ENCODE measurements around the gene CD59.
A peak's percentile ranks its signal among the peaks of the same experiment; 100 is the strongest.
"Not testable (repeated sequence)": the region's sequence is repeated elsewhere in the genome, so short reads cannot be mapped to it uniquely, and the experiment has no call there.

CD59 gene

DNA sequence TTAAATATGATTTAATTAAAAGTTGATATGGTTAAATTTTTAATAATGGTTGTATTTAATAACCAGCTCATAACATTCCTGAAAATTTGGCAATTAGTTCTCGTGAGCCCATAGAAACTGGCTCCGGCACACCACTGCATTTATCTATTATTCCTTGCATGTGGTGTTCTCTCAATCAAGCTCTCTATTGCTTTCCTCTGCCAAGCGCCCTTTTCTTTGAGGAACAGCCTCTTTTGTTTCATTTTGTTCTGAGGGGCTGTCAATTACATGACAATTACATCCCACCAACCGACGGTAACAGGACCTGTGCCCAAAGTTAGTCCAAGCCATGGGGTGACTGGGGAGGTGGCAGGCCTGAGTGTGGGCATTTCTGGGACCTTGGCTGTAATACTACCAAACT lies 43.7 kb downstream of the CD59 start:
- DNase-seq = no peak

DNA sequence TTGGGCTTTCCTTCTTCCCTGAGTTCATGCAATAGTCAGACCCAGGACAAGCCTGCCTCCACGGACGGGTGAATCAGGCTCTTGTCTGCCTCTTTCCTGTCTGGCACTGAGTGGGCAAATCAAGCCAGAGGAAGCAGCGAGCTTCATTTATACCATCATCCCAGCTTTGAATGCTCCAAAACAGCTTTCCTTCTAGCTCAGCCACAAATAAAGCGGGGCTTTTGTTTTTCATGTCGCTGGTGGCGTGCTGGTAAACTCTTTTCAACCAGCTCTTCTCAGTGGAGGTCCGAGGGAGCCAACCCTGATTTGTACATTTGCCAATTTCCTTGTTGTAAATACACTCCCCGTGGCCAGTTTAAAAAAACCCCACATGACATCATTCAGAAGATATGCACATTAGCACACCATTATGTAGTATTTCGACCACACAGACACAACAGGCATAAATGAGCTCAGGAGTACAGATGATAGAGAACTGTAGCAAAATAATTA lies 44.2 kb downstream of the CD59 start:
- DNase-seq = peak; percentile 97

DNA sequence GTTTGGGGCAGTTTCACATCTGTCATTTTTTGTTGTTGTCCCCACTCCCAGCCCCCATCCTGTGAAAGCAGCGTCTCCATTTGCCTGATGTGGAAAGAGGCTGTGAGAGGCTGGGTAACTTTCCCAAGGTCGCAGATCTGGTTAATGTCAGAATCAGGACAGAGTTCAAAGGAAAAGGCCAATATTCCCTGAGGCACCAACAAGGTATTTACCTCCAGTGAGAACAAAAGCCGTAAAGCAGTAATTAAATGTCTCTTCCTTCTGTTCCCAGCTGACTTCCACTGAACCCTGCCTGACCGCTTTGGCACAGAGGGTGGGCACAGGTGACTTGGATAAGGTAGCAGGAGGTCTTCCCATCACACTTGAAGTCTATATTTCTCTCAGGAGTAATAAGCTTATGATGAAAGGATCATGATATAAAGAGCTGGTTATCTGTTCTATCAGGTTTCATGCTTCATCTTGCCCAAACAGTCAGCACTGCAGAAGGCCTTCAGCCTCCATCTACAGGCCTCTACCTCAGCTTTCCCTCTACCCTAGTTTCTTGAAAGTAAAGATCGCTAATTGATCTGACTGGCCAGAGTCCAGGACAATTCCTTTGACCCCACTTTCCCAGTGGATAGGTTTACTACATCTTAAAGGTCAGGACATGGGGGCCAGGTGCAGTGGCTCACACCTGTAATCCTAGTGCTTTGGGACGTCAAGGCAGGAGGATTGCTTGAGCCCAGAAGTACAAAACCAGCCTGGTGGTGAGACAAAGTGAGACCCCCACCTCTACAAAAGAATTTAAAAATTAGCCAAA lies 45.0 kb downstream of the CD59 start:
- DNase-seq = no peak

DNA sequence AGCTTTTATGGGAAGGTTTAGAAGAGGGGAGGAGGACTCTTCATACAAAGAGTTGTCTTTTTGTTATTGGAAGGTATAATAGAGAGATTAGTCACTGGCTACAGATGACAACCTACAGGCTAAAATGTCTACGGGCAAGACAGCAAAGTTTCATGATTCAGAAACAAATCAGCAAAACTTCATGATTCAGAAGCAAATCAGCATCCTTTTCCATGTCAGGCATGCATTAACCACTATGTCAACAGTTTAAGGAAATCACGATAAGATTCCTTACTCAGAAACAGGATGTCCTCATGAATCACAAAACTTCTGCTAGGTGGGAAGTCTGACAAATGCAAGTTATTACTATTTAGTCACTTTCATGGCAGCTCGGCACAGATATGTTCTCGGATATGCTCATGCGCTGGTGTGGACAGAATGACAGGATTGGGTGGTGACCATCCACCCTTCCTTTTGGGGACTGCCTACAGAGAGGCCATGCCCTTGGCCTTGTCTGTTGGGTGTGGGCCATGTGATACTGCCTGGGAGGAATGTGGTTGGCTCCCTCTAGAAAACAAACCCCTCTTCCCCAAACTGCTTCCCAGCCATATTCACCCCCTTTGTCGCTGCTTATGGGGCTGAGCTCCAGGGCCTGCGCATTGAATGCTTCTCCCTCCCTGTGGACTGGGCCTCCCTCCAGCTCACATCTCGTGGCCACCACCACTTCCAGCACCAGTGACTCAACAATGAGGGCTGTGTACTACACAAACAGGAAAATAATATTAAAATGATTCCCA lies 45.7 kb downstream of the CD59 start:
- peak; percentile 98 for DNase-seq

DNA sequence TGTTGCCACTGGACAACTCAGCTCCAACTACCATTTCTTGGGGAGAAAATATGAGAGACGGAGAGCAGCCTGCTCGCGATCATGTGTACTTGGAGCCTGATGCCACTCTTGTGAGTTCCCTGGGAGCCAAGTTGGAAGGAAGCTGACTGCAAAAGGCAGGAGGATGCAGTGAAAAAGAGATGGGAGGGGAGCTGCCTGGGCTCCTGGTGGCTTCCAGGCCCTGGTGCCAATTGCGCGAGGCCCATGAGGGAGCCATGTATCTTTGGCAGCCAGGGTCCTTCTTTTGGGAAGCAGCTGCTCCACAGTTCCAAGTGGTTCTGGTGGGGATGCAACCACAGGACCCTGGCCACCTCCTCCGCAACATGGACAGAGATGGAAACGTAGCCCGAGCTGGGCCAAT lies 46.7 kb downstream of the CD59 start:
- DNase-seq = no peak

DNA sequence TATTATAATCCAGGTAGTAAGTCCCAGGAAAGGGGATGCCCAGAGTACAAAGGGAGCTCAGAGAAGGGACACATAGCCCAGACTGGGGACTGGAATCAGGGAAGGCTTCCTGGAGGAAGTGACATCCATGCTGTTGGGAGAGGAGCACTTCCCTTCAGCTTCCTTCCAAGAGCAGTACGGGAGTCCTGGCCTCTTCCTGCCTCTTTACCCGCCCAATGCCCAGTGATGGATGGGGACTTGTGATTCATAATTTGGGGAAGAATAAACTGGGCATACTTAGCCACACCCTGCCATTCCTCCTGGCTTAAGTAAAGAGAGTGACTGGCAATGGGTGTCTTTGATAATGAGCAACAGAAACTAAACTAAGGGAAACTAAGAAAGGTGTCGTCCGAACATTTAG lies 47.1 kb downstream of the CD59 start:
- DNase-seq = no peak

DNA sequence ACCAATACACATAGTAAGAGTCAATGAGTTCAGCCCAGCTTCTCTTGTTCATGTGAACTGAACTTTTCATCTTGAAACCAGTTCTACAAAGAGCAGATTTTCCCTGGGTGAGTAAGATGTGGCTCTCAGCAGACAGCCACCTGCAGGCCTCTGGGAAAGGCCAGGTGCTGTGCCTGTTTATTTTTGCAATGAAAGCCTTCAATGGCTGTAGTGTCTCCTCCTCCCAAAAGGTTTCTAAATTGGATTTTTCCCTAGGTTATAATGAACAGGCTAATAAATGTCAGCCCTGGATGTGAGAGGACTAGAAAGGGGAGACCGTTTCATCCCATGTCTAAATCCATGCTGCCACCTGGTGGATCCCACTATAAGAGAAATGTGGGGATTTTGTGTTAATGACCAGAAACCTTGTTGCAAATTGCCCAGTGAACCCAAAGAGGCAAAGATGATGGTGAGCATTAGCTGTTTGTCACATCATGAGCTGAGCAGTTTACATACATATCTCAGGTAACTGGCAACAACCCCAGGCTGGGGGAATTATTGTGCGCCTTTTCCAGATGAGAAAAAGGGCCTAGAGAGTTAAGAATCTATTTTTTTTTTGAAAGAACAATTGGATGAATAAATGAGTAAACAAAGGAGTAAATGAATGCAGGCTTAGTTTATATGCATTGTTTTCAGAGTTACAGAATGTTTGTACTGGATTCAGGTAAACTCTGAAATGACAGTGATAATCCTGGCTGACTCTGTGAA lies 48.3 kb downstream of the CD59 start:
- DNase-seq = peak; percentile 73

DNA sequence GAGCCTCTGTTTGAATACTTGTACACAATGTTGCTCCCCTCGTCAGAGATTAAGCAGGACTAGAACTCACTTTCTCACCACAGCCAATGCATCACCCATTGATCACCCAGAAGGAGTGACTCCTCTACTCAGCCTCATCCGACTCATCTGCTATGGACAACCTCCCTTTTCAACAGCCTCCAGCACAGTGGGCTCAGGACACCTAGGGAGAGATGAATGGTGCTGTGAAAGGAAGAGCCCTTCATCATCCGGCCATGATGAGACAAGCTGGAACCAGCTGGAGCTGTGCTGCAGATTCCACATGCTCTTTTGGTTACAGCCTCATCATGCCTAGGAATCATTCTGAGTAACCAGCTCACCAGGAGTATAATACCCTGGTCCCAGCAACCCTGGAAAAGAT lies 51.1 kb downstream of the CD59 start:
- peak; percentile 50 for DNase-seq

DNA sequence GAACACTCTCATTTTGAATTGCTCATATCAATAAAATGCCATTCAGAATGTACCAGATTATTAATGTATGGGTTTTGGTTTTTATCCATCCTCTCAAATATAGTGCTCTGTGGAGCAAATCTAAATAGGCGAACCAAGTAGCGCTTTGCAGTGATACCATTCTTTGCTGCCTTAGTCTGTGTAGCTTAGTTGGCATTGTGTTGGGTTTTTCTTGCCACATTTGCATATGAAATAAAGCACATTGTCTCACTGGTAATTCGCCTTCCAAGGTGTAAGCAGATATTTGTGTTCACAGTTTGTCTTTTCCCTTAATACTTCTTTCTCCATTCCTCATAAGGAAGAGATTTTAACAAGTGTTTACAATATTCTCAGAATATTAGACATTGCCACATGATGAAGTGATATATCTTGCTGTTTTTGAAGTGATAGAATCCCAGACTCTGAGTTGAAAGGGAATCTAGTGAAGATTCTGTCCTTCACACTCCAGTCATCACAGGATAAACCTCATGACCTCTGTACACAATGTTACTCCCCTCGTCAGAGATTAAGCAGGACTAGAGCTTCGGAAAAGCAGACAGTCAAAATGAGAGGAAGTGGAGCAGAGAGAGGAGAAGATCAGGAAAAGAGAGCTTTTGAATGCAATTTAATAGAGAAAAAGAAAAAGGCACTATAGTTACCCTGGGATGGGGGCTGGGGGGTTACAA lies 52.1 kb downstream of the CD59 start:
- no peak for DNase-seq

DNA sequence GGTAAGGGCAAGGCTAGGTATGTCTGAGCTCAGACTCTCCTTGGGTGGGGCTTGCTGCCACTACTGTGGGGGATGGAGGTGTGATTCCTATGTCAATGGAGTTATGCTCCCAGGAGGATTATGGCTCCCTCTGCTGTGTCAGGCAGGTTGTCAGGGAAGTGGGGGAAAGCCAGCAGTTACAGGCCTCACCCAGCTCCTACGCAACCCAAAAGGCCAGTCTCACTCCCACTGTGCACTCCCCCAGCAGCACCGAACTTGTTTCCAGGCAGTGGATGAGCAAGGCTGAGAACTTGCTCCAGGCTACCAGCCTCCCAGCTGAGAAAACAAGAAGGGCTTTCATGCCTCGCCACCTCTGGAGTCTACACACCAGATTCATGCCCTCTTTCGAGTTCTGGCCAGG lies 53.8 kb downstream of the CD59 start:
- no peak for DNase-seq

DNA sequence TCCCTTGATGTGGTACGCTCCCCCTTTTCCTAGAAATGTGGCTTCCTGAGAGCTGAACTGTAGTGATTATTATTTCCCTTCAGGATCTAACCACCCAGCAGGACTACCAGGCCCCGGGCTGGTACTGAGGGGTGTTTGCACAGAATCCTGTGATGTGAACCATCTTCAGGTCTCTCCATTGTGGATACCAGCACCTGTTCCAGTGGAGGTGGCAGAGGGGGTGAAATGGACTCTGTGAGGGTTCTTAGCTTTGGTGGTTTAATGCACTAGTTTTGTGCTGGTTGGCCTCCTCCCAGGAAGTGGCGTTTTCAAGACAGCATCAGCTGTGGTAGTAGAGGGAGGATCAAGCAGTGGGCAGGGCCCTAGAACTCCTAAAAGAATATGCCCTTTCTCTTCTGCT lies 54.2 kb downstream of the CD59 start:
- no peak for DNase-seq

DNA sequence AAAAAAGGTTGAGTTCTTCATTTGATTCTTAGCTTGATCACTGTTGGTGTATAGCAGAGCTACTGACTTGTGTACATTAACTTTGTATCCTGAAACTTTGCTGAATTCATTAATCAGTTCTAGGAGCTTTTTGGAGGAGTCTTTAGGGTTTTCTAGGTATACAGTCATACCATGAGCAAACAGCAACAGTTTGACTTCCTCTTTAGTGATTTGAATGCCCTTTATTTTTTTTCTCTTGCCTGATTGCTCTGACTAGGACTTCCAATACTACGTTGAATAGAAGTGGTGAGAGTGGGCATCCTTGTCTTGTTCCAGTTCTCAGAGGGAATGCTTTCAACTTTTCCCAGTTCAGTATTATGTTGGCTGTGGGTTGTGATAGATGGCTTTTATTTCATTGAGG lies 57.6 kb downstream of the CD59 start:
- DNase-seq = not testable (repeated sequence)

DNA sequence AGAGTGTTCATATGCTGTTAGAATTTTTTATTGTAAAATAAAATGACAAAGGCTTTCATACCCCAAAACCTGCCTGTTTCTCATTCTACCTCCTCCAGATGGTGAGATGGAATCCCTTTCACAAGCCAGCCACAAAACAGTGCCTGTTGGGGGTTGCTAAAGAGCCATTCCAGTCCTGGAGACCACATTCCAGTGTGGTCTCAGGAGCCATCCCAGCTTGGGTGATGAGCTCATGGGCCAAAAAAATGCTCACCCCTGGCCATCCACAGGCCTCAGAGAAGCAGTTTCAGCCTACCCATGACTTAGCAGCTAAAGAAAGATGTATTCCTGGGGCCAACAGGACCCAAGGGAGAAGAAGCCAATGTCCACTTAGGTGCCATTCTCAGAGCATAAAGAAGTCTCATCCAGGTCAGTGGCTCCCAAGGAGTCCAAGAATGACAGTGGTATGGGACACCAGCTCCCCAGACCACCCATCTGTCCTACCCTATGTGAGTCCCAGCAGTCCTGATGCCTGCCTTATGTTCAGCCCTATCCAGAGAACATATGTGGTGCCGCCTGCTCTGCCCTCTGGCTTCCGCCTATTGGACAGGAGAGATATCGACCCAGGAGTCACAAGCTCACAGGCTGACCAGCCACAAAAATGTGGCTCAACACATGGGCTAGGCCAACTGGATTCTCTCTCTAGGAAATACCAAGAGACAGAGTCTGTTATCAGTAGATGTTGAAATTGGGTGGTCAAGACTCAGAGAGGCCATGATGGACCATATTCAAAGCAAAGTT lies 62.0 kb downstream of the CD59 start:
- DNase-seq = peak; percentile 94

DNA sequence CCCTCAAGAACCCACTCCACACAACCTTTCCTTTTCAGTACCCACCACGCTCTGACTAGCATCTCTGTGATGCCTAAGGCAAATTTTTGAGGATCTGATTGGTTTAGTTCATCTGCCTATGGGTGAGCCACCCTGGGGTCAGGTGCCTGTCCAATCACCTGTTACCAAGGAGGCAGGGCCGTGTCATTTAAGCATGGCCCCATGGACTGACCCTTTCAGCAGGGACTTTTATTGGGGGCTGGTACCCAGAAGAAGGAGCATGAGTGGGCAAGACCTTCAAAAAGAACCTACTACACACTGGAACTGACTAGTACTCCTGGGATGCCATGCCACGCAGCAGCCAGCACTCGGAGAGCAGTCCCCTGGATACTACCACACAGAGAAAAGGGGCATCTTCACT lies 64.0 kb downstream of the CD59 start:
- DNase-seq = no peak

DNA sequence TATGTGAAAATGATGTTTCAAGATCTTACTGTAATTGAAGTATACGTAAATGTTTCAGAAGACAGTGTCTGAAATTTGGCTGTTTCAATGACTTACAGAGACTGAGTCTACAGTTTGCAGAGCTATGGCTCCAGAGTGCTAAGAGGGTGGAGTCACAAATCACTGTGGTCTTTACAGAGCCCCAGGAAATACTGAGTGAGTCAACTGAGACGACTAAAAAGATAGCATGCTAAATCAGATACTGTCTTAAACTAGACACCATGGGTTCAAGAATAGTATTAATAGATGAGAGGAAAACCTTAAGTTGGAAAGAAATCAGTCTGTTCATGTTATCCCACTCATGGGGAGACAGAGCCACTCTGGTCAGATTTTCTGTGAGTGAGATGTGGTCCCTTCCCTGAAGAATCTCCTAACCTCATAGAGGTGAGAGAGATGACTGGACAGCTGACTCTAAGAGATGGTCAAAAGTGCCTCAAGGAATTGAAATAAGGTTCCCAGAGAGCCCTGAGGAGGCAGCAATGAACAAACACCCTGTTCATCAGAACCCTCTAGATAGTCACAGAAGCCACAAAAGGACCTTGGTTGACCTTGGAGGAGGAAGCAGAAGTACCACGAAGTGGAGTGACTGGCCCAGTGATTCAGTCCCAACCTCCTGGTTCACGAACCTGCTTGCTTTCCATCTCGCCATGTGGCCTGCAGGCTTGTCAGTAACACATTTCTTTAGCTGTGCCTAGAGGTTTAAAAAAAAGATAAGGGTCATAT lies 65.8 kb downstream of the CD59 start:
- peak; percentile 68 for DNase-seq

DNA sequence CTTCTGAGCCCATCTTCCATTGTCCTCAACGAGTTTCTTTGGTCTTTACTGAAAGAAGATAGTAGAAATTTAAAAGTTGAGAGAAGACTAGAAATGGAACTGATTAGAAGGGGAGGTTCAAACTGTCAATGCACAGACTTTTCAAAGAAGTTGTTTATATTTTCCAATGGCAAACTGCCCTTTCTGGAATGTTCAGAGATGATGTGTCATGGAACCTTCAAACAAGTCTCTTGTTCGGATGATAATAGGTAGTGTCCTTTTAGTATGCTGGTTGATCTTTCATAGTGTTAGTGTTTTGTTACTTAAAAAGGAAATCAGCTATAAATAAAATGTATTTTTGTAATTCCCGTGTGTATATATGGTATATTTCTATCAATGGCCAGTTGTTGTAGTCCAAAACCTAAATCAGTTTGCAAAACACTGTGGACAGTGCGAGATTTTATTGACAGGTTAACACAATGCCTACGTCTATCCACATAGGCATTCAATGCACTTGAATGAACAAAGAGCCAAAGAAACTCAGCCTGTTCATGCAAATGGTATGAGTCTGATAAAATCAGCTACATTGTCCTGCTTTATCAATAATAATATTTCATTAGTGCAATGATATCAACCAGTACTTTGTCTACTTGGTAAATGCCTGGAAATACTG lies 66.5 kb downstream of the CD59 start:
- DNase-seq = no peak

DNA sequence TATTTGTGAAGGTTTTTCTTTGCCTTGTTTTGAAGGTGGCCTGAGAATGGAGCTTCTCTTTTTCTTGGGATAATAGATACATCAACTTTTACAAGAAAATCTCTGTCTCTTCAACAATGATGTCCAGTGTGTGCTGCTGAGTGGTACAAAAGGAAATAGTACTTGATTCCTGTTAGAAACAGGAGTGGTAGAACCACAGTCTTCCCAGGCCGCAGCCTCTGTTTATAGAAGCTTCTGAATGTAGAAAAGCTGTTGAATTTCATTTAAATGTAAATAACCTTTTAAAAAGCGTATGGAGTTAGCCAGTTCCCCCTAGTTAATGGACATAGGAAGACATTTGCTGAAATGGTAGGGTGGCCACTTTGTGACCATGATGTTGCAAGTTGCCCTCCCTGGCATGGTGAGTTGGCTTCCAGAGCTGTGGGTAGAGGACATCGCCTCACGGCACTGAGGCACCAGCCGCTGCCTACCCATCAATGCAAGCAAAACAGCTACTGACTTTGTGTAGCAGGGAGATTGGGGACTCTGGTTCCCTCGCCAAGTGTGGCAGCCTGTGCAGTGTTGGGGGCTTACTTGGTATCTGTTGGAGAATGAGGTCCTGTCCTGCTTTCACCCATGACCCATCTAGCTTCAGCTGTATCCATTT lies 67.1 kb downstream of the CD59 start:
- DNase-seq = no peak

DNA sequence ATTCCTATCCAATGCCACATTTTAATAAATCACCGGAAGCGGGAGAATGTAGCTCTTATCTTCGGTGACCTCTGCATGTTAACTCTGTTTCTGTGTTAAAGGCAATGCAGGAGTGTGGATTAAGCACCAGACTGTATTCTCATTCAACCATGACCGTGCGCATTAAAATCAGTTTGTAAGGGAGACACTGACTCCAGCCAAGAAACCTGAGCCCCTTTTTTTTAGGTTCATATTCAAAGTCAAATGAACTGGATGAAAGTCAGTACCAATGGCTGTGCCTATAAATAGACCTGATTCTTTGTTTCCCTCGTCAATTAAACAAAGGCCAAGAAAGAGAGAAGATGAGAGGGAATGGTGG lies 67.8 kb downstream of the CD59 start:
- no peak for DNase-seq

DNA sequence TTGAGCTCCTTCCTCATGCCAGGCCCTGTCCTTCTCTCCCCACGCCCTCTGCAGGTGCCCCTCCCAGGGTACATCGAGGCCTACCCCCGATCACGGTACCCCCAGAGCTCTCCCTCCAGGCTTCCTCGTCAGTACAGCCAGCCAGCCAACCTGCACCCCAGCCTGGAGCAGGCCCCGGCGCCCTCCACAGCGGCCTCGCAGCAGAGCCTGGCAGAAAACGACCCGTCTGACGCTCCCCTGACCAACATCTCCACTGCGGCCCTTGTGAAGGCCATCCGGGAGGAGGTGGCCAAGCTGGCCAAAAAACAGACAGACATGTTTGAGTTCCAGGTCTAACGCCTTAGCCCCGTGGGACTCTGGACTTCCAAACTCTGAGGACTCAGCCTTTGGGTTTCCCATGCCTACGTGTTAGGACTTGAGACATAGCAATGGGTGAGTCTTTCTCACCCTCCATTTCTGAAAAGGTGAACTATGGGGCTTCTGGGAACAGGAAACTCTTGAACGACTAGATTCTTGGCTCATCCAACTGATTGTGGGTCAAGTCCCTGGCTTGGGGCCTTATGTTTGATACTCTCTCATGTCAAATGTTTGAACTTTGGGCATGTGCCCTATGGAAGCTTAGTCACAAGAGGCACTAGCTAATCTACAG lies 68.3 kb downstream of the CD59 start:
- DNase-seq = no peak

Data from fibroblast of skin of abdomen (primary cell).